ENCODE results near the gene PEX6. TPM values are rescaled to one million over a fixed set of nuclear protein-coding genes. Genes with fewer than 3 reads are reported as not detected.

Gene PEX6
- total RNA-seq, 1 experiment from 2014 or later = 25.8 TPM

DNA sequence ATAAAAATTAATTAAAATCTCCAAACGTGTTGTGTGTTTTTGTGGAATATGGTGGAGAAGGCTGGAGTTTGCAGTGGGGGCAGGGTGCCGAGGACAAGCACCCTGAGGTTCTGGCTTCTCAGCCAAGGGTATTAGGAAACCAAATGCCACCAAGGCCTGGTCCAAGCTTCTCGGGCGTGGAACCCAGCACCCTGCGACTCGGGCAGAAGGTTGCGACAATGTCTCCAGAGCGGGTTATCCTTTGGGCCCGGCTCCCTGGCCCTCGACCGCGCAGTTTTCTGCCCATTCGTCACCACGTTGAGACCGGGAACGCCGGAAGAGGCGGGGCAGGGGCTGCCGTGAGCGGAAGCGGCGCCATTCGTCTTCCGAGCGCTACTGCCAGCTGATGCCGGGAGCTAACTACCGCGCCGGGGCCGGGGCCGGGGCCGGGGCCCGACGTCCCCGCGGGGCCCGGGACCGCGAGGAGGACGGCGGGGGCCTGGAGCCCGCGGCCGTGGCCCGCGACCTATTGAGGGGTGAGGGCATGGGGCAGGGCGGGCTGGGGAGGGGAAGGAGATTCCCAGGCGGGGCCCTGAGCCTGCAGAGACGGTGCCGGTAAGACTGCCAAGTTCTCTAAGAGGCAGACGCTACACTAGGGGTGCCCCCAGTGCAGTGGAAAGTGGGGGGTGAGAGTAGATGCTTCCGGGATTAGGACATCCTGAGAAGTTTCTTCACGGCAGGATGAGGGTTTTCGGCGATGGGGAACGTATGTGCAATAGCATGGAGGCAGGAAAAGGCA lies 42.5 kb upstream of the PEX6 start, which contains the start of gene RRP36:
TSS of gene RRP36 (plus strand) at position 354 of the 778 bp plus-strand sequence. CDS start at position 386, 32 bp downstream.
- peak; percentile 68 for DNase-seq (ENCODE audit: unreplicated experiment)
- TF ChIP-seq CTCF (IDR thresholded peaks at IDR 0.05; ENCODE audit: unreplicated experiment) = no peak
- BruUV-seq (replicated peaks) = TSS peak; percentile 82
- ChIA-PET POLR2A (interaction anchor here (0.5 to 3.4 kb wide), 25 partner anchors 9 to 275 kb away, joined by 3 to 35 read pairs (median 4); partner anchors contain the start of genes CNPY3, CUL7, CUL9 and DNPH1), CTCF (interaction anchor here (0.6 to 1.2 kb wide), 4 partner anchors 48 to 1060 kb away, joined by 3 to 5 read pairs (median 3); no protein-coding TSS in a partner anchor)
- no peaks in the 10 kb centered on the region for H3K27me3 Mint-ChIP-seq (ENCODE audit: insufficient read depth, unreplicated experiment)
- H3K9me3 Mint-ChIP-seq (ENCODE audit: unreplicated experiment) = no peaks in the 10 kb centered on the region
- peak within 1 kb of the TSS; percentile 57 for H3K27ac Mint-ChIP-seq (ENCODE audit: low read depth, unreplicated experiment)
- peaks cover 9% of the 10 kb centered on the region for H3K4me1 Mint-ChIP-seq (ENCODE audit: insufficient read depth, unreplicated experiment)
- intact Hi-C loops (cut with micrococcal nuclease) = loop anchor here (1.0 kb wide), 1 partner anchor 120 kb away; no protein-coding TSS in a partner anchor
- H3K4me3 Mint-ChIP-seq (ENCODE audit: unreplicated experiment) = peak within 1 kb of the TSS; percentile 92
- H3K36me3 Mint-ChIP-seq (ENCODE audit: insufficient read depth, unreplicated experiment) = peaks cover 55% of the 10 kb centered on the region

- Mint-ChIP-seq H3K9me3 (ENCODE audit: unreplicated experiment) (no peaks in the 10 kb centered on the region), H3K27me3 (ENCODE audit: insufficient read depth, unreplicated experiment) (no peaks in the 10 kb centered on the region), H3K4me3 (ENCODE audit: unreplicated experiment) (peak overlapping the region; percentile 92), H3K27ac (ENCODE audit: low read depth, unreplicated experiment) (peak overlapping the region; percentile 57), H3K36me3 (ENCODE audit: insufficient read depth, unreplicated experiment) (peaks cover 48% of the 10 kb centered on the region), H3K4me1 (ENCODE audit: insufficient read depth, unreplicated experiment) (peaks cover 14% of the 10 kb centered on the region)
- no peak for TF ChIP-seq CTCF (IDR thresholded peaks at IDR 0.05; ENCODE audit: unreplicated experiment)
- BruUV-seq (replicated peaks) = no TSS peak
- intact Hi-C loops (cut with micrococcal nuclease) = no loop called here
- peak; percentile 5 for DNase-seq (ENCODE audit: unreplicated experiment)
- ChIA-PET CTCF (interaction anchor here (0.6 to 1.2 kb wide), 5 partner anchors 44 to 325 kb away, joined by 3 to 5 read pairs (median 3); no protein-coding TSS in a partner anchor), POLR2A (interaction anchor here (0.5 to 3.4 kb wide), 17 partner anchors 8 to 274 kb away, joined by 3 to 35 read pairs (median 6); partner anchors contain the start of genes CNPY3, CUL7, CUL9 and KLC4)
Observed at GRCh38 chr6:43020847-43021246, 41.9 kb upstream of the PEX6 start.

DNA sequence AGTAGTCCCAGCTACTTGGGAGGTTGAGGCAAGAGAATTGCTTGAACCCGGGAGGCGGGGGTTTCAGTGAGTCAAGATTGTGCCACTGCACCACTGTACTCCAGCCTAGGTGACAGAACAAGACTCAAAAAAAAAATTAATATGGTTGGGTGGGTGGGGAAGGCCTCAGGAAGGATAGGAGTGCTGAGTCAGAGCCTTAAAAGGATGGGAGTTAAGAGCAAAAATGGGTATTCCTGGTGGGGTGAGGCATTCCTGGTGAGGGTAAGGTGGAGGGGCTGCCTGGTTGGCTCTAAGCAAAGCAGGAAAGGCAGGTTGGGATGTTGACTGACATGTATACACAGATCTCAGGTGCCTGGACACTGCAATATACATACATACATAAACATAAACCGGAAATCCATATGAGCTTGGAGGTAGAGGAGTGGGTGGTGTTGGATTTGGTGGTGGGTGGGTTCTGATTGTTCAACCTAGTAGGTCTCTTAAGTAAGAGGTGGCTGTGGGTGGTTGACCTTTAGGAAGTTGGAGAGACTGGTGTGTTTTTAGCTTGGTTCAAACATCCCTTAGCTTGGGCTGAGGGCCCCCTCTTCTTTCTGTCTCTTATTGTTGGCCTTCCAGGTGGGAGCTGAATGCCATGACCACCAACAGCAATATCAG lies 41.2 kb upstream of the PEX6 start:
- H3K36me3 Mint-ChIP-seq (ENCODE audit: insufficient read depth, unreplicated experiment) = peaks cover 42% of the 10 kb centered on the region
- no peak overlapping the region for H3K27ac Mint-ChIP-seq (ENCODE audit: low read depth, unreplicated experiment)

More for the DNA sequence above, 41.2 kb upstream of the PEX6 start:
- DNase-seq (ENCODE audit: unreplicated experiment) = no peak
- no peaks in the 10 kb centered on the region for H3K27me3 Mint-ChIP-seq (ENCODE audit: insufficient read depth, unreplicated experiment)
- no peaks in the 10 kb centered on the region for H3K9me3 Mint-ChIP-seq (ENCODE audit: unreplicated experiment)
- CTCF ChIA-PET = interaction anchor here (0.6 to 1.2 kb wide), 6 partner anchors 13 to 151 kb away, joined by 3 to 5 read pairs (median 4); no protein-coding TSS in a partner anchor
- no peak for TF ChIP-seq CTCF (IDR thresholded peaks at IDR 0.05; ENCODE audit: unreplicated experiment)
- BruUV-seq (replicated peaks) = no TSS peak
- POLR2A ChIA-PET = interaction anchor here (0.7 to 3.4 kb wide), 12 partner anchors 12 to 273 kb away, joined by 3 to 35 read pairs (median 7); partner anchors contain the start of genes CNPY3, CUL7, CUL9 and KLC4
- H3K4me3 Mint-ChIP-seq (ENCODE audit: unreplicated experiment) = no peak overlapping the region
- intact Hi-C loops (cut with micrococcal nuclease) = no loop called here
- H3K4me1 Mint-ChIP-seq (ENCODE audit: insufficient read depth, unreplicated experiment) = peaks cover 15% of the 10 kb centered on the region

All from MCF 10A (cell line).